ENCODE results near the gene VSX1. TPM values are rescaled to one million over a fixed set of nuclear protein-coding genes. Genes with fewer than 3 reads are reported as not detected.

Gene VSX1
- total and polyA plus RNA-seq, 9 donors, result 0.11 to 1.4 (median 0.75) TPM; not detected in 2

DNA sequence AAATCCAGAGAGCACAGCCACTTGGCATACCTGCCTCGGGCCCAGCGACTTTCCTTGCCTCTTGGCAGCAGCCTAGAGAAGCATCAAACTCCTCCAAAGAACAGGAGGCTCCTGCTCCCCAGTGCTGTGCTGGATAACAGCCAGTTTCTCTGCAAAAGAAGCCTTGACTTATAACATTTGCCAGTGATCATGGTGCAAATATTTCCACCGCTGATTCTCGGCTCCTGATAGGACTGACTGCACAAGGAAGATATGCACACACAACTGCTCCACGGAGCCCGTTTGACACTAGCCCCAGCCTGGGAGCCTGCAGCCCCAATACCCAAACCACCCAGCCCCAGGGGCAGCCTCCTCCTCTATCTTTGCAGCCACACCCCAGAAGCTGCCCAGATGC, 41.5 kb downstream of the VSX1 start:
- peak; percentile 48 to 72 (median 64) for DNase-seq
- Histone ChIP-seq H3K4me3 (no peak overlapping the region), H3K27ac (peak overlapping the region in 1 of 2 donors; percentile 47), H3K9me3 (no peaks in the 10 kb centered on the region), H3K36me3 (no peaks in the 10 kb centered on the region), H3K4me1 (ENCODE audit: insufficient read depth) (peaks cover 30% of the 10 kb centered on the region), H3K27me3 (no peaks in the 10 kb centered on the region)
- 1 to 19% (median 5%) methylated on average over 6 of the region's 6 CpGs for WGBS, 3 donors
- intact Hi-C loops (cut with DNase I), result no loop called here
- TF ChIP-seq, protein P1, sequence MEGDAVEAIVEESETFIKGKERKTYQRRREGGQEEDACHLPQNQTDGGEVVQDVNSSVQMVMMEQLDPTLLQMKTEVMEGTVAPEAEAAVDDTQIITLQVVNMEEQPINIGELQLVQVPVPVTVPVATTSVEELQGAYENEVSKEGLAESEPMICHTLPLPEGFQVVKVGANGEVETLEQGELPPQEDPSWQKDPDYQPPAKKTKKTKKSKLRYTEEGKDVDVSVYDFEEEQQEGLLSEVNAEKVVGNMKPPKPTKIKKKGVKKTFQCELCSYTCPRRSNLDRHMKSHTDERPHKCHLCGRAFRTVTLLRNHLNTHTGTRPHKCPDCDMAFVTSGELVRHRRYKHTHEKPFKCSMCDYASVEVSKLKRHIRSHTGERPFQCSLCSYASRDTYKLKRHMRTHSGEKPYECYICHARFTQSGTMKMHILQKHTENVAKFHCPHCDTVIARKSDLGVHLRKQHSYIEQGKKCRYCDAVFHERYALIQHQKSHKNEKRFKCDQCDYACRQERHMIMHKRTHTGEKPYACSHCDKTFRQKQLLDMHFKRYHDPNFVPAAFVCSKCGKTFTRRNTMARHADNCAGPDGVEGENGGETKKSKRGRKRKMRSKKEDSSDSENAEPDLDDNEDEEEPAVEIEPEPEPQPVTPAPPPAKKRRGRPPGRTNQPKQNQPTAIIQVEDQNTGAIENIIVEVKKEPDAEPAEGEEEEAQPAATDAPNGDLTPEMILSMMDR (IDR thresholded peaks at IDR 0.05), result no peak

DNA sequence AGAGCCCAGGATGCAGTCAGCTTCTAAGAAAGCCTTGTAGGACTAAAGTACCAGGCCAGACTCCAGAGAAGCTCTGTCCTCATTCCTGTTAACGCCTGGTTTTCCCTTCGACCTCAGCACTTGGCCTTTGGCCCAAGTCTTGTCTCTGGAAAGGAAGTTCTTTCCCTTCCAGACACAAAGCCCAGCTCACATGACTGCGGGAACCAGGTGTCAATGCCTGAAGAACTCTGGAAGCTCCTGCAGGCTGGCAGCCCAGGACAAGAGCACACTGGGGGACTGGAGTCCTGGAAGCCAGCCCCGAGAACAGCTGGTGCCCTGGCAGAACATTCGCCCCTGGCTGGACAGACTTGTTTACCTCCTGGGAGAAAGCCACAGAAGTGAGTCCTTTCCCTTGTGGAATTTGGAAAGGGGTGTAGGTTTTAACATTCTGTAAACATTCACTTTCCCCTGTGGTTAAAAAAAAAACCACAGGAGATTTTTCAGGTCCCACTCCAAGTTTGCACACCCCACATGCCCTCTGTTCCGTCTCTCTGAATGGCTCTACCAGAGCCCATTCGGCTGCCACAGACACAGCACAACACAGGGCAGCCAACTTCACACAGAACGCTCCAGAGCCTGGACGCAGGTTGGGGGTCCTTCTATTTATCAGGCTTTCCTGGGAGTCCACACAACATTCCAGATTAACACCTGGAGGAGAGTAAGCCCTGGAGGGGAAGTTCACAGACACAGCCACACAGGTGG, 42.1 kb downstream of the VSX1 start:
- intact Hi-C loops (cut with DNase I), result no loop called here
- peaks cover 30% of the 10 kb centered on the region for H3K4me1 ChIP-seq (ENCODE audit: insufficient read depth)
- no peaks in the 10 kb centered on the region for H3K36me3 ChIP-seq
- TF ChIP-seq EP300 (IDR thresholded peaks at IDR 0.05) (no peak), POLR2A (IDR thresholded peaks at IDR 0.05) (no peak)
- TF ChIP-seq, protein P1 (IDR thresholded peaks at IDR 0.05), result no peak
- H3K27me3 ChIP-seq, result no peaks in the 10 kb centered on the region
- H3K9me3 ChIP-seq, result no peaks in the 10 kb centered on the region
- H3K4me3 ChIP-seq, result no peak overlapping the region
- DNase-seq, result peak; percentile 79 to 90 (median 85)
- 5 to 6% (median 6%) methylated on average over 9 of the region's 9 CpGs for WGBS, 3 donors
- H3K27ac ChIP-seq, result peak overlapping the region in 1 of 2 donors; percentile 47

GRCh38 chr20:25038591-25039015, 43.3 kb downstream of the VSX1 start:
- Histone ChIP-seq H3K27ac (peak overlapping the region; percentile 15 to 49), H3K4me1 (ENCODE audit: insufficient read depth) (peaks cover 30% of the 10 kb centered on the region), H3K9me3 (no peaks in the 10 kb centered on the region), H3K4me3 (no peak overlapping the region), H3K27me3 (no peaks in the 10 kb centered on the region), H3K36me3 (no peaks in the 10 kb centered on the region)
- no peak for TF ChIP-seq POLR2A (IDR thresholded peaks at IDR 0.05)
- TF ChIP-seq EP300 (IDR thresholded peaks at IDR 0.05), result no peak
- TF ChIP-seq, protein P1 (IDR thresholded peaks at IDR 0.05), result no peak
- intact Hi-C loops (cut with DNase I), result no loop called here
- 88 to 94% (median 91%) methylated on average over 4 to 6 of the region's 6 CpGs for WGBS, 3 donors
- DNase-seq, result peak in 1 of 5 donors; percentile 20

GRCh38 chr20:25038103-25038410, 43.9 kb downstream of the VSX1 start:
- DNase-seq, result no peak
- H3K4me1 ChIP-seq (ENCODE audit: insufficient read depth), result peaks cover 33% of the 10 kb centered on the region
- no peaks in the 10 kb centered on the region for H3K36me3 ChIP-seq
- intact Hi-C loops (cut with DNase I), result no loop called here
- TF ChIP-seq EP300 (IDR thresholded peaks at IDR 0.05), result no peak
- no peak for TF ChIP-seq POLR2A (IDR thresholded peaks at IDR 0.05)
- TF ChIP-seq, protein P1 (IDR thresholded peaks at IDR 0.05), result no peak
- no peak overlapping the region for H3K4me3 ChIP-seq
- no peak overlapping the region for H3K27ac ChIP-seq
- 51 to 71% (median 67%) methylated on average over 3 of the region's 3 CpGs for WGBS, 3 donors
- H3K27me3 ChIP-seq, result no peaks in the 10 kb centered on the region
- H3K9me3 ChIP-seq, result no peaks in the 10 kb centered on the region

All from ovary (tissue), 9 donors.